Measurements from ENCODE around the gene SLC37A3.

SLC37A3 gene

GRCh38 chr7:140393756-140394306 lies 4.5 kb downstream of the SLC37A3 start:
- Histone ChIP-seq H3K27me3 (replicated peaks) (no peaks in the 10 kb centered on the region), H3K36me3 (replicated peaks) (no peaks in the 10 kb centered on the region), H3K4me3 (ENCODE audit: low read depth, low read length) (no peak overlapping the region), H3K27ac (no peak overlapping the region)
- in situ Hi-C loops (cut with HindIII; ENCODE audit: low pct_ligation_motif_present, low sequenced_read_pairs): no loop called here
- no peak for TF ChIP-seq CTCF (IDR thresholded peaks at IDR 0.05; ENCODE audit: low read depth, low read length, missing control alignments)
- no peak for DNase-seq

GRCh38 chr7:140391634-140392033 lies 6.7 kb downstream of the SLC37A3 start:
- no peak for DNase-seq
- H3K27me3 ChIP-seq (replicated peaks): no peaks in the 10 kb centered on the region
- H3K27ac ChIP-seq: no peak overlapping the region
- no peak for TF ChIP-seq CTCF (IDR thresholded peaks at IDR 0.05; ENCODE audit: low read depth, low read length, missing control alignments)
- in situ Hi-C loops (cut with HindIII; ENCODE audit: low pct_ligation_motif_present, low sequenced_read_pairs): no loop called here
- no peaks in the 10 kb centered on the region for H3K36me3 ChIP-seq (replicated peaks)
- no peak overlapping the region for H3K4me3 ChIP-seq (ENCODE audit: low read depth, low read length)

GRCh38 chr7:140390466-140391190 lies 7.7 kb downstream of the SLC37A3 start:
- Histone ChIP-seq H3K36me3 (replicated peaks) (no peaks in the 10 kb centered on the region), H3K27me3 (replicated peaks) (no peaks in the 10 kb centered on the region), H3K27ac (no peak overlapping the region), H3K4me3 (ENCODE audit: low read depth, low read length) (no peak overlapping the region)
- in situ Hi-C loops (cut with HindIII; ENCODE audit: low pct_ligation_motif_present, low sequenced_read_pairs): no loop called here
- no peak for TF ChIP-seq CTCF (IDR thresholded peaks at IDR 0.05; ENCODE audit: low read depth, low read length, missing control alignments)
- DNase-seq: no peak

GRCh38 chr7:140390034-140390433 lies 8.3 kb downstream of the SLC37A3 start:
- H3K27ac ChIP-seq: no peak overlapping the region
- TF ChIP-seq CTCF (IDR thresholded peaks at IDR 0.05; ENCODE audit: low read depth, low read length, missing control alignments): no peak
- H3K36me3 ChIP-seq (replicated peaks): no peaks in the 10 kb centered on the region
- H3K27me3 ChIP-seq (replicated peaks): no peaks in the 10 kb centered on the region
- no peak for DNase-seq
- no peak overlapping the region for H3K4me3 ChIP-seq (ENCODE audit: low read depth, low read length)
- in situ Hi-C loops (cut with HindIII; ENCODE audit: low pct_ligation_motif_present, low sequenced_read_pairs): no loop called here

GRCh38 chr7:140389445-140389844 lies 8.9 kb downstream of the SLC37A3 start:
- Histone ChIP-seq H3K4me3 (ENCODE audit: low read depth, low read length) (no peak overlapping the region), H3K27ac (no peak overlapping the region), H3K36me3 (replicated peaks) (no peaks in the 10 kb centered on the region), H3K27me3 (replicated peaks) (no peaks in the 10 kb centered on the region)
- no peak for TF ChIP-seq CTCF (IDR thresholded peaks at IDR 0.05; ENCODE audit: low read depth, low read length, missing control alignments)
- in situ Hi-C loops (cut with HindIII; ENCODE audit: low pct_ligation_motif_present, low sequenced_read_pairs): no loop called here
- DNase-seq: no peak

Measured in brain microvascular endothelial cell (primary cell).